Duodenal mucosa (tissue), 2 donors: ENCODE measurements around the gene DYSF.

Experiments used
- H3K27ac ChIP-seq: one replicate; pipeline ENCODE4 v1.7.0; 2013; ENCODE audit warnings: low read depth, low read length
- H3K27me3 ChIP-seq, 2 donors: one replicate each; pipeline ENCODE4 v1.7.0; 2013; ENCODE audit warnings: low read length in 2 of 2, control low read depth in 1 of 2; ENCODE audit not compliant: insufficient read depth in 2 of 2, control insufficient read depth in 1 of 2
- H3K36me3 ChIP-seq, 2 donors: one replicate each; pipeline ENCODE4 v1.7.0; 2013; ENCODE audit warnings: low read length in 2 of 2, control low read depth in 1 of 2; ENCODE audit not compliant: insufficient read depth in 2 of 2, control insufficient read depth in 1 of 2
- H3K4me1 ChIP-seq, 2 donors: one replicate each; pipeline ENCODE4 v1.7.0; 2013; ENCODE audit warnings: low read length in 2 of 2, control low read depth in 1 of 2; ENCODE audit not compliant: insufficient read depth in 2 of 2, control insufficient read depth in 1 of 2
- H3K4me3 ChIP-seq, 2 donors: one replicate each; pipeline ENCODE4 v1.7.0; 2013; ENCODE audit warnings: low read length in 2 of 2, low read depth in 1 of 2
- H3K9ac ChIP-seq, 2 donors: one replicate each; pipeline ENCODE4 v1.7.0; 2013; ENCODE audit warnings: low read length in 2 of 2, low read depth in 1 of 2
- H3K9me3 ChIP-seq, 2 donors: one replicate each; pipeline ENCODE4 v1.7.0; 2013; ENCODE audit warnings: low read length in 2 of 2, control low read depth in 1 of 2; ENCODE audit not compliant: control insufficient read depth in 1 of 2

Gene DYSF

GRCh38 chr2:71674158-71674851 lies 220.9 kb downstream of the DYSF start:
- no peaks in the 10 kb centered on the region for H3K9me3 ChIP-seq
- no peak overlapping the region for H3K27ac ChIP-seq
- no peak overlapping the region for H3K9ac ChIP-seq
- peaks cover 0 to 4% of the 10 kb centered on the region in 2 donors for H3K4me1 ChIP-seq
- H3K4me3 ChIP-seq = no peak overlapping the region
- H3K27me3 ChIP-seq = no peaks in the 10 kb centered on the region
- peaks cover 0 to 6% of the 10 kb centered on the region in 2 donors for H3K36me3 ChIP-seq

- Histone ChIP-seq H3K9me3 (no peaks in the 10 kb centered on the region), H3K36me3 (no peaks in the 10 kb centered on the region), H3K27me3 (no peaks in the 10 kb centered on the region), H3K4me3 (peak overlapping the region; percentile 13 to 24), H3K4me1 (peaks cover 0 to 4% of the 10 kb centered on the region in 2 donors), H3K9ac (no peak overlapping the region), H3K27ac (no peak overlapping the region)
Observed at GRCh38 chr2:71675296-71675695, 221.9 kb downstream of the DYSF start.

DNA sequence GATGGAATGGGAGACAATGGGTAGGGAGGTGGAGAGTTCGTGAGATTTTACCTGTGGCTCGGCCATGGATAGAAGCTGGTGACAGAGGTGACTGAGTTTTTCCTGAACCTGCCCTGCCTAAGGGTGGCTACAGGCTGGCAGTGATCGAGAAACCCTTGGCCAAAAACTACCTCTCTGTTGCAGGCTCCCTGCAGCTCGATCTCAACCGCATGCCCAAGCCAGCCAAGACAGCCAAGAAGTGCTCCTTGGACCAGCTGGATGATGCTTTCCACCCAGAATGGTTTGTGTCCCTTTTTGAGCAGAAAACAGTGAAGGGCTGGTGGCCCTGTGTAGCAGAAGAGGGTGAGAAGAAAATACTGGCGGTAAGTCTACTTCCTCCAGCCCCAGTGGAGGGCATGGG lies 225.5 kb downstream of the DYSF start:
- peaks cover 0 to 4% of the 10 kb centered on the region in 2 donors for H3K4me1 ChIP-seq
- no peak overlapping the region for H3K9ac ChIP-seq
- H3K27ac ChIP-seq = no peak overlapping the region
- no peaks in the 10 kb centered on the region for H3K9me3 ChIP-seq
- H3K36me3 ChIP-seq = no peaks in the 10 kb centered on the region
- no peak overlapping the region for H3K4me3 ChIP-seq
- no peaks in the 10 kb centered on the region for H3K27me3 ChIP-seq

DNA sequence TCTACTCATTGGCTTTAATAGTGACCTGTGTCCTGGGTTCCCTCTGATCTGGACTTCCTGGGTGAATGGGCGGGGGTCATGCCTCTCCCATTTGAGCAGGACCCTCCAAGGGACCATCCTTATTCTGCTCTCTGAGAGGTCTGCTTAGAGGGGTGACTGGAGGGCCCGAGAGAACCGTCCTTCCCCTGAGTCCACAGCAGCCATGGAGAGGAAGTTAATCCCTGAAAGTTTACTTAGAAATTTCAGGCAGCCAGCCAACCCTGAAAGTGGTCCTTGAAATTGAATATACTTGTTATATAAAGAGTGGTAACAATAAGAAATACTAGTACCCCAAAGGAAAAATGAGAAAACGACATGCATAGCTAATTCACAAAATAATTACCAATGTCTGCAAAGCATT lies 226.1 kb downstream of the DYSF start:
- Histone ChIP-seq H3K27ac (no peak overlapping the region), H3K9ac (no peak overlapping the region), H3K4me1 (peaks cover 0 to 4% of the 10 kb centered on the region in 2 donors), H3K4me3 (no peak overlapping the region), H3K27me3 (no peaks in the 10 kb centered on the region), H3K9me3 (no peaks in the 10 kb centered on the region), H3K36me3 (no peaks in the 10 kb centered on the region)

DNA sequence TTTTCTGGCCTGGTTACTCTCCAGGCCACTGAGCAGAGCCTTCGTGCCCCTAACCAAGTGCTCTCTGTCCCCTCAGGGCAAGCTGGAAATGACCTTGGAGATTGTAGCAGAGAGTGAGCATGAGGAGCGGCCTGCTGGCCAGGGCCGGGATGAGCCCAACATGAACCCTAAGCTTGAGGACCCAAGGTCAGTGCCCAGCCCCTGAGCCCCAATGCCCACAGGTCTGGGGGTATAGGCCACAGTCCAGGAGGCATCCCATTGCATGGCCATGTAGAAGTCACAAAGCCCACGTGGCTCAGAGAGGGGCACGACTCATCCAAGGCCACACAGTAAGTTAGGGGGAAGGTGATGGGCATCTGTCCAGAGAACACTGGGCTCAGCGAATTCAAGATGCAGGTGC lies 227.6 kb downstream of the DYSF start:
- Histone ChIP-seq H3K9me3 (no peaks in the 10 kb centered on the region), H3K27me3 (no peaks in the 10 kb centered on the region), H3K4me1 (no peaks in the 10 kb centered on the region), H3K9ac (no peak overlapping the region), H3K27ac (no peak overlapping the region), H3K36me3 (no peaks in the 10 kb centered on the region), H3K4me3 (no peak overlapping the region)

GRCh38 chr2:71681626-71682025 lies 228.3 kb downstream of the DYSF start:
- Histone ChIP-seq H3K27ac (no peak overlapping the region), H3K27me3 (no peaks in the 10 kb centered on the region), H3K4me3 (no peak overlapping the region), H3K36me3 (no peaks in the 10 kb centered on the region), H3K9ac (no peak overlapping the region), H3K4me1 (no peaks in the 10 kb centered on the region), H3K9me3 (no peaks in the 10 kb centered on the region)

DNA sequence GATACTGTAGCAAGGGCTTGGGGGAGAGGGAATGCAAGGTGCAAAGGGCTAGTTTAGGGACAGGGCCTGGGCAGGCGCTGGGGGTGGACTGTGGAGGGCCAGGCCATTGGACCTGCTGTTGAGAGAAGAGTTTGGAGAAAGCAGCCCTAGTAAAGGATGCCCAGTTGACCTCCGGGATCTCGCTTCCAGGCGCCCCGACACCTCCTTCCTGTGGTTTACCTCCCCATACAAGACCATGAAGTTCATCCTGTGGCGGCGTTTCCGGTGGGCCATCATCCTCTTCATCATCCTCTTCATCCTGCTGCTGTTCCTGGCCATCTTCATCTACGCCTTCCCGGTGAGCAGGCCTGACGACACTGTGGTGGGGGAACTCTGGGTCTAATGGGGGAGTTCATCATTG lies 229.0 kb downstream of the DYSF start:
- Histone ChIP-seq H3K4me1 (no peaks in the 10 kb centered on the region), H3K4me3 (no peak overlapping the region), H3K36me3 (no peaks in the 10 kb centered on the region), H3K9me3 (no peaks in the 10 kb centered on the region), H3K27ac (no peak overlapping the region), H3K9ac (no peak overlapping the region), H3K27me3 (no peaks in the 10 kb centered on the region)

DNA sequence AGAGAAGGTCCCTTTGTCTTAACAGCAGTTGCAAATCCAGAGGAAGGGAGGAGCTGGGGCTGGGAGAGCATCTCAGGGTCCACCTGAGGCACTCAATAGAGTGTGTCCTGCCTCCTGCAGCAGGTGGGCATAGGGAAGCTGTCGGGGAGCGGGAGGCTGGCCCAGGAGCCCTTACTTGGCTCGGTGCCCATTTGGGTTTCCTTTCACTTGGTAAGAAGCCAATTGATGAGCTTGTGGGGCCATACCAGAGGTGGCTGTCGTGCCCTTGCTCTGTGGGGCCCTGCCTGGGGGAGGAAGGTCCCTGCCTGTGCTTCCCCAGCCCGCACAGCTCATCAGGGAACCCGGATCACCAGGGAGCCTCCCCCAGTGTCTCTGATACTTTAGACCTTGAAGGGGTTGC lies 229.7 kb downstream of the DYSF start:
- Histone ChIP-seq H3K9ac (no peak overlapping the region), H3K27ac (no peak overlapping the region), H3K4me1 (no peaks in the 10 kb centered on the region), H3K27me3 (no peaks in the 10 kb centered on the region), H3K9me3 (no peaks in the 10 kb centered on the region), H3K4me3 (no peak overlapping the region), H3K36me3 (no peaks in the 10 kb centered on the region)

GRCh38 chr2:71683666-71684065 lies 230.3 kb downstream of the DYSF start:
- Histone ChIP-seq H3K27ac (no peak overlapping the region), H3K4me1 (no peaks in the 10 kb centered on the region), H3K9ac (no peak overlapping the region), H3K27me3 (no peaks in the 10 kb centered on the region), H3K36me3 (no peaks in the 10 kb centered on the region), H3K9me3 (no peaks in the 10 kb centered on the region), H3K4me3 (no peak overlapping the region)

- H3K4me3 ChIP-seq = no peak overlapping the region
- H3K4me1 ChIP-seq = no peaks in the 10 kb centered on the region
- H3K9ac ChIP-seq = no peak overlapping the region
- no peaks in the 10 kb centered on the region for H3K9me3 ChIP-seq
- H3K27ac ChIP-seq = no peak overlapping the region
- no peaks in the 10 kb centered on the region for H3K27me3 ChIP-seq
- H3K36me3 ChIP-seq = no peaks in the 10 kb centered on the region
Observed at GRCh38 chr2:71684226-71685072, 231.1 kb downstream of the DYSF start.
